KBM-7 (cell line): ENCODE measurements around the gene KLHL22.
"Not testable (repeated sequence)": the region's sequence is repeated elsewhere in the genome, so short reads cannot be mapped to it uniquely, and the experiment has no call there.

Source experiments
- DNase-seq: peaks from one replicate; pipeline ENCODE4 v3.0.0-alpha.2; 2015
- in situ Hi-C: fragments of 300-500 bp; cut with MboI; formaldehyde crosslinking; loops from 2 replicates; pipeline ENCODE4 v1.14.3; 2020; ENCODE audit warnings: low sequenced_read_pairs, low pct_unique_long_range_greater_than_20kb, mixed read lengths

Gene KLHL22

GRCh38 chr22:20525048-20525447, 29.5 kb upstream of the KLHL22 start:
- DNase-seq, result no peak
- in situ Hi-C loops, result no loop called here

- no peak for DNase-seq
- in situ Hi-C loops, result loop anchor here (25.0 kb wide), 1 partner anchor 88 kb away; no protein-coding TSS in a partner anchor
Observed at GRCh38 chr22:20524004-20524481, 28.4 kb upstream of the KLHL22 start.

DNA sequence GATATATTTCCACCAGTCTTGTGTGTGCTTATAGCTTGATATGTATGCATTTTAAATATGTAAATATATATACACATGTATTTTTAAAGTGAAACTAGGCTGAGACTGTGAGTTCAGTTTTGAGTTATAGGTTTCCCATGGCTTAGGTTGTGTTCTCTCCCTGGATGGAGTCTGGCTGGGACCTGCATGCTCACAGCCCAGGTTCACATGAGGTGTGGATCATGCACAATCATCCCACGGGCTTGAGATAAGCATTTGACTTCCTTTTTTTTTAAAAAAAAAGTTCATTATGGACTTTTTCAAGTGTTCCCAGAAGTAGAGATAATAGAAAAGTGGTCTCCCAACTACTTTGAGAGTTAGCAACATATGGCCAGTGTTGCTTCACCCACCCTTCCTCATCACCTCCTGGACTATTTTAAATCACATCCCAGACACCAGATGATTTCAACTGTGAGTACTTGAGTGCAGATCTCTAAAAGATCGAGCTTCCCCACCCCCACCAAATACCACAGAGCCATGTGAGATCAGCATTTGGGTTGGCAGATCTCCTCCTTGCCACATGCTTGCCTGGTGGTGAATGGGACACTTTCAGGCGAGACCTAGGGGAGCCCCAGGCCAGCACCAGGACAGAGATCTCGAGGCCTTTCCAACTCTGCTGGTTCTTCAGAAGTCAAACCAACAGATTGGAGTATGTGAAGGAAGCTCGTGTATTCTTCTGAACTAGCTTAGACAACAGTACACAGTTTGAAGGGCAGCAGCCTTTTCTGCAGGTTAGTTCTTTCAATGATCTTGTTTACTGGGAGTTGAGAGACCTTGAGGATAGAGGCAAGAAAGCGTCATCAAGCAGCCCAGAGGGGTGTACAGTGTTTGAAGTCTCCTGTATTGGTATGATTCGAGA, 27.7 kb upstream of the KLHL22 start:
- peak; percentile 59 for DNase-seq
- in situ Hi-C loops, result loop anchor here (25.0 kb wide), 1 partner anchor 89 kb away; no protein-coding TSS in a partner anchor

DNA sequence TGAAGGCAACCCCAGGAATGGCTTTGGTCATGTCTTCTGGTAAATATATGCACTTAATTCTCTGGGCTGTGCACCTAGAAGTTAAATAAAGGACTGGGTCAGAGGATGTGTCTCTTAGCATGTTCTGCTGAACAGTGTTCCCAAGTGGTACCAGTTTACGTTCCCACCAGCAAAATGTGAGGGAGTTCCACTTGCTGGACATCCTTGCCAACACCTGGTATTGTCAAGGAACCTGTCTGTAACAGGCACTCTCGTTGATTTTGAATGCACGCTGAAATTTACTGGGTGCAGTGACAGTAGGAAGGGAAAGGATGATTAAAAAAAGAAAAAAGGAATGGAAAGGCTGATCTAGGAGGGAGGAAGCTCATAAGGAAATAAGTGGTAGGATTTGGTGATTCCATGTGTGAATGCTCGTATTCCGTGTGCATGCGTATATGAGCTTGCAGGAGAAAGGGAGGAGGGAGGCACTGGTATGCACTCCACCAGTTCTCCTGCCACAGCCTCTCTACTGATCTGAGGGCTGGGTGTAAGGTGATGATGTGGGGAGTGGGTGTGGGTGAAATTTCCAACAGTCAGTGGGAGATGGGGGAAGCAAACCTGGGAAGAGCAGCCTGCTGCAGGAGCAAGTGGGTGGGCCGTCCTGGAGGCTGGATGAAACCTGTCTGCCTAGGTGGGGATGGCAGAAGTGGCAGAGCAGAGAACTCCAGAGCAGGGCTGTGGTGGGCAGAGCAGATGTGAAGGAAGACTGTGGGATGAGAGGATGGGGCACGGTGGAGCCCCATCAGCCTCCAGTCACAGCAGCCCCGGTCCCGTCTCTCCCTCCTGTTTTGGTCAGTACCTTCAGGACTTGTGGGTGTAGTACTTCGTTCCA, 26.8 kb upstream of the KLHL22 start:
- in situ Hi-C loops, result loop anchor here (25.0 kb wide), 1 partner anchor 90 kb away; no protein-coding TSS in a partner anchor
- no peak for DNase-seq

GRCh38 chr22:20520093-20520511, 24.5 kb upstream of the KLHL22 start:
- no peak for DNase-seq

DNA sequence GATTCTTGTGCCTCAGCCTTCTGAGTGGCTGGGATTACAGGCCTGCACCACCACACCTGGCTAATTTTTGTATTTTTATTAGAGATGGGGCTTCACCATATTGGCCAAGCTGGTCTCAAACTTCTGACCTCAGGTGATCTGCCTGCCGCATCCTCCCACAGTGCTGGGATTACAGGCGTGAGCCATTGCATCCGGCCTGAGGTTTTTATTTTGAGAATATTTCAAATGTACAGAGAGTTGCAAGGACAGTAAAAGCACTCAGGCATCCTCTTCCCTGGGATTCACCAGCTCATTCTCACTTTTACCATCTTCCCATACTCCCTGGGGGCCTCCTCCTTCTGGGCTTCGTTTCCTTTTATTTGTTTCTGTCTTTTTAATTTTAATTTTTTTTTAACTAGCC, 24.0 kb upstream of the KLHL22 start:
- no peak for DNase-seq
- in situ Hi-C loops, result loop anchor here (25.0 kb wide), 1 partner anchor 93 kb away; no protein-coding TSS in a partner anchor

More at GRCh38 chr22:20520093-20520511, 24.5 kb upstream of the KLHL22 start:
- in situ Hi-C loops, result loop anchor here (25.0 kb wide), 1 partner anchor 92 kb away; no protein-coding TSS in a partner anchor

DNA sequence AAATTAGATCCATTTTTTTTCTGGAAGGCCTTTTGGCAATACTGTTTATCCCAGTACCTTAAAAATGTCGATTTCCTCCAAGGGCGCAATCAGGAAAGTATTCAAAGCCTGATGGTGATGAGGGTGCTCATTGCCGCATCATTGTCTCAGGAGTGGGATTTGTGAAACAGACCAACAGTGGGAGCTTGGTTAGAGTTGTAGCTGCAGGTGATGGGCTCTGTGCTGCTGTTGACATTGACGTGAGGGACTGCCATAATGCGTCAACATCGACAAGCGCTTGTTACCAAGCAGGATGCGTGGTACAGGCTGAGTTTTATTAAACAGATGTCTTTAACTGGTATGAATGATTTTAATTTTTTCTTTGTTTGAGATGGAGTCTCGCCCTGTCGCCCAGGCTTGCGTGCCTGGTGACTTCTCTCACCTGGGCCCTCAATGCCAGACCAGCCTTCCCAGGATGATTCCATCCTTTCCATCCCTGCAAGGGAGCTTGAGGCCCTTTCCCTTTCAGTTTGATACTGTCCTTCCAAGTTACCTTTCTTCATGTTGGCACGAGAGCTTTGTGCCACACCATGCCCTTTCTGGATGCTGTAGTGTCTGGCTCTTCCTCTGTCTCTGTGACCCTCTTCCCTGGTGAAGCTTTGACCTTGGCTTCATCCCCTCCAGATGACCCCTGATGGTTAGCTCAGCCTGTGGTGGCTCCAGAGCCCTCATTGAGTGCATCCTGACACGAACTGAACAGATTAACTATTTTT, 22.4 kb upstream of the KLHL22 start:
- in situ Hi-C loops, result loop anchor here (25.0 kb wide), 1 partner anchor 94 kb away; no protein-coding TSS in a partner anchor
- no peak for DNase-seq

- in situ Hi-C loops, result loop anchor here (25.0 kb wide), 1 partner anchor 95 kb away; no protein-coding TSS in a partner anchor
Observed at GRCh38 chr22:20517422-20517821, 21.8 kb upstream of the KLHL22 start.

DNA sequence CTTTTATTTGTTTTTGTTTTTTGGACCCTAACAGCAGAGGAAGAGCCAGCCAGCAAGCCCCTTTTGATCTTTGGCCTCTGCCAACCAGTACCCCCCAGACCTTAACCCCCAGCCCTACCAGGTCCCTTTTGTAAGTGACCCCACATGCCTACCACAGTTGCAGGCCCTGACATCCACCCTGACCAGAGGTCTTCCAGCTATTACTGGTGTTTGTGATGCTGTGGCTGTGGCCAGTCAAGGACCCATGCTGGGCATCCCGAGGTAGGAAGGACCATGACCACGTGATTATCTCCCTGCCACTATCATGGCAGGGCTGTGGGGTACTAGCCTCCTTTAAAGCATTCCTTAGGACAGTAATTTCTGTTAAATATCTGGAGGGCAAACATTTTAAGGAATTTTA, 20.8 kb upstream of the KLHL22 start:
- no peak for DNase-seq
- in situ Hi-C loops, result loop anchor here (25.0 kb wide), 1 partner anchor 96 kb away; no protein-coding TSS in a partner anchor

More at GRCh38 chr22:20517422-20517821, 21.8 kb upstream of the KLHL22 start:
- no peak for DNase-seq

DNA sequence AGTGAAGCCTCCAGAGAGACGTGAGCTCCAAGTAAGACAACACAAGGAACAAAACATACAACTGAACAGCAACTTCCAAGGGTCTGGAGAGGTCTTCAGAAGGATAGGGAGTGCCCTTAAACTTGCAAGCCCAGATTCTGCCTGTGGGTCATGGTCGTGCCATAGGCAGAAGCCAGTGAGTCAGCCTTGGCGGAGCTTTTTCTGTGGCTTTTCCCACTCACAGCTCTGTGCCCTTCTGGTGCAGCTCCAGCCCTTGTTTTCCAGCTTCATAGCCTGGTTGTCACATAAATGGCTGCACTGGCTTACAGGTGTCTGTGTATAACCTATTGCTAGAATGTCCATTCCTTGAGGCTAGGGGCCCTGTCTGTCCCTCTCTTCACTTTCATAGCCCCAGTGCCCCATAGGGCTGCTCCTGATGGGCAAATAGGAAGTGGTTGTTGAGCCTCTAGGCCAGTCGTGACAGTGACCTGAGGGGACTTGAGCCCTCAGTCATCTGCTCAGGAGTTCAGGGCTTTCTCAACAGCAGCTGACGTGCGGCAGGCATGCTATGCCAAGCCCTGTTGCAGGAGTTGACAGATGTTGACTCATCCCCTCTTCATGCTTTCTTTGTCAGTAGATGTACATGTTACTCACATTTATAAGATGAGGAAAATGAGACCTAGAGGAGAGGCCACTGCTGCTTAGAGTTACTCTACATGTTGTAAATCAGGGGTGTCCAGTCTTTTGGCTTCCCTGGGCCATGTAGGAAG, 19.2 kb upstream of the KLHL22 start:
- no peak for DNase-seq
- in situ Hi-C loops, result loop anchor here (25.0 kb wide), 1 partner anchor 97 kb away; no protein-coding TSS in a partner anchor

- in situ Hi-C loops, result loop anchor here (25.0 kb wide), 1 partner anchor 101 kb away; no protein-coding TSS in a partner anchor
- DNase-seq, result no peak
Observed at GRCh38 chr22:20511578-20512229, 16.1 kb upstream of the KLHL22 start.

DNA sequence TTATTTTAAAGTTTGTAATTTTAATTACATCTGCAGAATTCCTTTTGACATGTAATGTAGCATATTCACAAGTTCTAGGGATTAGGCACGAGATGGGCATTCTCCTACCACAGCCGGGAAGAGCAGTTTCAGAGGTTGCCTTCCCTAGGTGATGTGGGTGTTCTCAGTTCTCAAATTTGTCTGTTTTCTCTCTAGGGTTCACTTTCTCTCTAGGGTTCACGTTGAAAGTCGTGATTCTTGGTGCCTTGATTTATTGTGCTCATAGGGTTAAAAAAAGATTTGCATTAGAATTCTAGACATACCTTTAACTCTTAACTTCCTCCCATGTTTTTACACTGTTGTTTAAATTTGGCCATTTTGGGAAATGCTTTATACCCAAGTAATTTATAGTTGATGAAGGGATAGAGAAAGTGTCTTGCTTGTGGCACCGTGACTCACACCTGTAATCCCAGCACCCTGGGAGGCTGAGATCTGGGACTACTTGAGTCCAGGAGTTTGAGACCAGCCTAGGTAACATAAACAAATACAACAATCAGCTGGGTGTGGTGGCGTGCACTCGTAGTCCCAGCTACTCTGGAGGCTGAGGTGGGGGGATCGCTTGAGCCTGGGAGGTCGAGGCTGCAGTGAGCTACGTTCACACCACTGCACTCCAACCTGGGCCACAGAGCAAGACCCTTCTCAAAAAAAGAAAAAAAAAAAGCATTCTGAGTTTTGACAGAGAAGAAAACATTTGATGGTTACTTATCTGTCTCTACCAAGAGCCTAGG, 15.4 kb upstream of the KLHL22 start:
- no peak for DNase-seq
- in situ Hi-C loops, result loop anchor here (25.0 kb wide), 1 partner anchor 101 kb away; no protein-coding TSS in a partner anchor

DNA sequence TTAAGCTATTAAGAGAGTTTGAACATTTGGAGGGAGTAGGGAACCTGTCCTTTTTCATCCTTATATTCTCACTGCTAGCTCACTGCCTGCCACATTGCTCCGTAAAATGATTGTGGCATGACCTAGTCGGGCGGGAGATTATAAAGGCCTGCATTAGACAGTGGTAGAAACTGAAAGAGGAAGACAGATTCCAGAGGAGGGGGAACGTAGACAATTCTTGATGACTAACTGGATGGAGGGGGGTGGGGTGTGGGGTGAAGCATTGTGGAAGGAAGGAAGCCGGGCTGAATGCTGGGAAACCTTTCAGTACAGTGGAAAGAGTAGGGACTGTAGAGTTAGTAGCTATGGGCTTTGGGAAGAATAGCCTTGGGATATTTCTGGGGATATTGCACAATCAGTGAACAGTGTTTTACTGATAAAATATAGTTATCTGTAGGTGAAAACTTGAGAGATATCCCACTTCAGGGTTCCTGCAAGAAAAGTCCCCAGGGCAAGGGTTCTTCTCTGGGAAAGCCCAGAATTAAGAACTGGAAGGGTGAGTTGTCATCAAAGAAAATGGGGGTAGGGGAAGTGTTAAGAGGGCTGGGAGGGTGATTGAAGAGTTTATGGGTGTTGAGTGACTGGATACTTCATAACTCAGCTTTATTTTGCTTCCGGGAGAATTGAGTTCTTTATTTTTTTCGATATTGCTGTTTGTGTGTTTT, 13.9 kb upstream of the KLHL22 start:
- in situ Hi-C loops, result loop anchor here (25.0 kb wide), 1 partner anchor 103 kb away; no protein-coding TSS in a partner anchor
- DNase-seq, result peak; percentile 87

DNA sequence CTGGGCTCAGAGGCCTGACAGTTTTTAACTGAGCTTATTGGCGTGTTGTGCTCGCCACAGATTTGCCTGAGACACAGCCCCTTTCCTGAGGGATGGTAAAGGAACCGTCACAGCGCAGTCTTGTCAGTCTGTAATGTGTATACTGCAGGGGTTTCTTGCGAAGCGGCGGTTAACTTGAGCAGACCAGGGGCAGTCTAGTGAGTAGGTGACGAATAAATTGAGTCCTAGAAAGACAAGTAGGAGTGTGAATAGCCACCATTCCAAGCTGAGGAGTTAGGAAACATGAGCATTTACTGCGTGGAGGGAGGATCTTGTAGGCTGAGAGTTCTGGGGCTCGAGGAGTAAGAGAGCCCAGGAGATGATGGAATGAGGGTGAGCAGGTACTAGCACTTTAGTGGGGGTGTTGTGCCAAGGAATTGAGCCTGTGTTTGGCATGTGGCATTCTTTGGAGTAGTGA, 13.2 kb upstream of the KLHL22 start:
- no peak for DNase-seq
- in situ Hi-C loops, result loop anchor here (25.0 kb wide), 1 partner anchor 103 kb away; no protein-coding TSS in a partner anchor

GRCh38 chr22:20508067-20508755, 12.6 kb upstream of the KLHL22 start:
- in situ Hi-C loops, result loop anchor here (25.0 kb wide), 1 partner anchor 104 kb away; no protein-coding TSS in a partner anchor

More at GRCh38 chr22:20508067-20508755, 12.6 kb upstream of the KLHL22 start:
- DNase-seq, result not testable (repeated sequence)
